Renal cortical epithelial cell (primary cell): ENCODE results near the gene KLHDC8A. TPM values are rescaled to one million over a fixed set of nuclear protein-coding genes. Genes with fewer than 3 reads are reported as not detected.
"Not testable (repeated sequence)": the region's sequence is repeated elsewhere in the genome, so short reads cannot be mapped to it uniquely, and the experiment has no call there.

ENCODE experiments used
- DNase-seq: peaks from one replicate; pipeline ENCODE4 v3.0.0-alpha.2; 2011; ENCODE audit warnings: low read depth
- total RNA-seq: library from RNA; depleted of rRNA; stranded (reverse); fragments of >200 nt; gene quantifications from 2 replicates; pipeline ENCODE4 v1.2.3, GENCODE V29; 2014

KLHDC8A gene
- total RNA-seq, 1 donor from 2014 or later: not detected

DNA sequence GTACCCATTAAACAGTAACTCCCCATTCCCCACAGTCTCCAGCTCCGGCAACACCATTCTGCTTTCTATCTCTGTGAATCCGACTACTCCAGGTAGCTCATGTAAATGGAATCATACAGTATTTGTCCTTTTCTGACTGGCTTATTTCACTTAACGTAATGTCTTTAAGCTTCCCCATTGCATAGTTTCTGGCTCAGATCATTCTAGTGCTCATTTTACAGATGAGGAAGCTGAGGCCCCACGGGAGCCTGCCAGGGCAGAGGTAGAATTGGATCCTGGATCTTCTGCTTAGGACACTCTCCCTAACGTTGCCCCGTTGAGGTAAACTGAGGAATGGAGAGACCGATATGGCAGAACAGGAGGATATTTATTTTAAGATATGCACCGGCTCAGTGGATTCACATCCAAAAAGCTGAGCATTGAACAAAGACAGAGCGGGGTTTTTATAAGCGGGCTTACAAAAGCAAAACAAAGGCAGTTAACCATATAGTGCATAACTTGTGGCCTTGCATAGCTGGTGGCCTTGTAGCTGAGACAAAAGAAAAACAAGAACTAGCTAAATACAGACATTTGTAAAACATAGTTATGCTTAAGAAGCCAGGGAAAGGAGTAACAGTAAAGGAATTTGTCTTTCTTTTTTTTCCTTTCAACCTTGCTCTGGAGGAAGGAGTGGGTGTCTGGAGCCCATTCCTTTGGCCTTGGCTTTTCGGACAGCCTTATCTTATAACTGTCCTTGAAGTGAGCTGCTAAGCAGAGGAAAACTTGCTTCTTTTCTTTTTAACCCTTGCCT is 15.3 kb upstream of the KLHDC8A start:
- DNase-seq: no peak

DNA sequence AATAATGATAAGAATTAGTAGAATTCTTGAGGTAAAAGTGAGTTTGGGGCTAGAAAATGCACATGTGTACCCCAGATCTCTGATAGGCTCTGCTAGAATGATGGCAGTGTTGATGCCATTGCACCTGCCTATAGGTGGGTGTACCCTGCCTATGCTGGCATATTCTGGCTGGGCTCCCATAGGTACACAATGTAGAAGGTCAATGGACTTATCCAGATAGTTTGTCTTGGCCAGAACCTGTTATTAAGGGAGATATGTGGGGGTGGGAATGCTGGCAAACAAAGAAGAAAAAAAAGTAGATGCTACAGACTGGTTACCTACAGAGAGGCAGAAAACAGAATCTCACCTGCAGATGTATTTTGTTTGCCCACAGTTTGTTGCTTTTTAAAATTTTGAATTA is 14.1 kb upstream of the KLHDC8A start:
- DNase-seq: no peak

DNA sequence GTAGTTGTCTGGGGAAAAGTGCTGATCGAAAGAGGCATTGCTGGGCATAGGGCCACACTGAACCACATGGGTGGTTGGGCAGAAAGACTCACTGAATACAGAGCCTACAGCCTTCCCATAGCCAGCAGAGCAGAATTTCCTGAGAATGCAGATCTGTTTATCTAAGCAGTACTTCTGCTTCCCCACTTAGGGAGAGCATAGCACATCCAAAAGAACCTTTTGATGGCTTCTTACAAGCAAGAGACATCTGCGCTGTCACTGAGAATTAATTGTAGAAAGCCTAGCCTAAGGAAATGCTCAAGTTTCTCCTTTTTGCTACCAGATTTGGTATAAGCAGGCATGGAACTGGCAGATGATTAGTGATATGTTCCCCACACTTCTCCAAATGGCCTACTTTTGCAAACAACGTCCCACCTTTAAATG is 13.0 kb upstream of the KLHDC8A start:
- DNase-seq: peak; percentile 16

DNA sequence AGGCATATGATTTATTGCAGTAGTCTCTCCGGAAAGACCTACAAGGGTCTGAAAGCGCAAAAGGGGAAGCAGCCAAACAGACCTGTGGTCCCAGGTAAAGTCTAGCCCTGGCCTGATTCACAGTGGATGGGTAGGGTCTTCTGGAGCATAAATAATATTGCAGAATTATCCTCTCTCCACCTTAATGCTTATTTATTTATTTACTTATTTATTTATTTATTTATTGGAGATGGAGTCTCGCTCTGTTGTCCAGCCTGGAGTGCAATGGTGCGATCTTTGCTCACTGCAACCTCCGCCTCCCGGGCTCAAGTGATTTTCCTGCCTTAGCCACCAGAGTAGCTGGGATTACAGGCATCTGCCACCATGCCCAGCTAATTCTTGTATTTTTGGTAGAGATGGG is 11.8 kb upstream of the KLHDC8A start:
- DNase-seq: no peak

DNA sequence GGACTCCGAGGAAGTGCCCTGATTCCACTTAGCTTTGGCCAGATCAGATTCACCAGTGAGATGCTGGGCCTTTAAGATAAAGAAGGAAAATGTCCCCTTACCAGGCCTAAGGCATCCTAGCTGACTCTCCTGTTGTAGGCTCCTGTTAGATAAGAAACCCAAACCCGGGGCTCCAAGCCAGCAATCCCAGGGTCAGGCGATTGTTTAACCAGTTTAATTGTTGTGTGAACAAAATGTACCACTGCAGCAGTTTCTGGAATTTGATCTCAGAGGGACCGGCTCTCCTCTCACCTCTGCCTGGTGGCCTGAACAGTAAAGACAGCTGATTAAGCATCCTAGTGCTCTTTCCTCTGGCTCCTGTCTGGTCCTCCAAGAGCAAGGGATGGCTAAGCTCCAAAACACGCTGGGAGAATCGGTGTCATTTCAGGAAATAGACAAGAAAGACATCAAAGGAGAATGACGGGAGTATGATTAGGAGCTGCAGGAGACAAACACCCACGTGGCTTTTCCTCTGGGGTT is 9.3 kb upstream of the KLHDC8A start:
- DNase-seq: peak; percentile 57

DNA sequence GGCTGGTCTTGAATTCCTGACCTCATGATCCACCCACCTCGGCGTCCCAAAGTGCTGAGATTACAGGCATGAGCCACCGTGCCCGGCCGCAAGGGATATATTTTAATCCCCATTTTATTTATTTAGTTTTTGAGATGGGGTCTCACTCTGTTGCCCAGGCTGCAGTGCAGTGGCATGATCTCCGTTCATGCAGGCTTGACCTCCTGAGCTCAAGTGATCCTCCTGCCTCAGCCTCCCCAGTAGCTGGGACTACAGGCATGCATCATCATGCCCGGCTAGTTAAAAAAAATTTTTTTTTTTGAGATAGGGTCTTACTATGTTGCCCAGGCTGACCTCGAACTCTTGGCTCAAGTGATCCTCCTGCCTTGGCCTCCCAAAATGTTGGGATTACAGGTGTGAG is 8.4 kb upstream of the KLHDC8A start:
- DNase-seq: not testable (repeated sequence)

DNA sequence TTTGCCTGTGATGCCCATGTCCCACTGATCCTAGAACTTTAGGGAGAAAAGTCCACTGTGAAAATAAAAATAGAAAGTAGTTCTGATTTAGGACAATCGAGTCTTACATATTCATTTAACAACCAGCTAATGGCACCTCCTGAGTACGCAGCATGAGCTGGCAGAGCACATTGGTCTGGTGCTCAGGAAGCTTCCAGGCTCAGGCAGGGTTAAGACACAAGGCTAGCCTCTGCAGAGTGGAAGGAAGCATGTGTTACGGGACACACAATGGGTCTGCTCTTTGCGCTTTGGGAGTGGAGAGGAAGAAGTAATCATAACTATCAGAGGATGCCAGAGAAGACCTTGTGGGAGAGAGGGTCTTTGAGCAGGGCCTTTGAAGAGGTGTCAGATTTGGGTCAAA is 4.2 kb upstream of the KLHDC8A start:
- no peak for DNase-seq

DNA sequence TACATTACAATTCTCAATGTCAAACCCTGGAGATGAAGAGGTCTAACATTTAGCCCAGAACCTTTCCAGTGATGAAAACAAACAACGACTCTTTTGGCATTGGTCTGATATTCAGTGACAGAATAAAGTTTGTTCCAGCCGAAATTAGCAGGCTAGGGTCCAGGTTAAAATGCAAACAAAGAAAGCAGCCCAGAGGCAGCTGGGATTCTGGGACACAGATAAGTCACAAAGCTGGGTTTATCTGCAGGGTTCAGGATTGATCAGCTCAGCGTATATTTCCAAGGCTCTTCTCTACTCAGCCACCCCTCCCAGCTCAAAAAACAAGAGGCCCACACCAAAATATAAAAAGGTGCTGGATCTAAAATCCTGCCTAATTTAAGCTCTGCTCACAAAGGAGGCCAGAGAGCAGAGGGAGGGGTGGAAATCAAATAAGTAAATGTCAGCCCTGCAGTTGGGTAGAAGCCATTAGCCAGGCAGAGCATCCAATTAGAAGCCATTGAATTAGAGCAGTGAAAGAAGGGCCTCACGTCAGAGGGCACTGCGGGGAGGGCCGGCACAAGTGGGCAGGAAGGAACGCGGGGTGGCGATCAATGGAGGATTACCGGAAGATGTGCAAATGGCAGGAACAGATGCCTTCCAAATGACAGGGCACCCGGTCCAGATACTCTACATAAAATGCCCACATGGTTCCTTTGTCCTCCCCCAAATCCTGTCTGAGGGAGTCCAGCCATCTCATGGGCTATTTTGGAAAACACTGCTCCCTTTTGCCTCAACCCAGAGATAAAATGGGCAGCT is 3.2 kb upstream of the KLHDC8A start:
- no peak for DNase-seq

DNA sequence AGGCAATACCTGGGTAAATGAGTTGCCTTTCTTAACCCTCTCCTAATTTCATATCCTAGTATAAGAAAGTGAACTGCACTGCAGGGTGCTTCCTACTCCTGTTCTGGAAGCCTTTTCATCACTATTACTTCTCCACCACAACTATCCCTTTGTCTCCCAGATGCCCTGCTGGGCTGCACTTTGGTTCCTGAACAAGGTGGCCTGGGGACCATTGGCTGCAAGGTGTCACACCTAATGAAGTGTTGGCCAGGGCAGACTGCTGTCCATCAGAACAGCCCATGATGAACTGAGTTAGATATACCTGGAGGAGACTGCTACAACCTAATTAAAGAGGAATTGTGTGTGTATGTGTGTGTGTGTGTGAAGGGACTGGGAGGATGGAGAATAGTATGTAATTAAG is 1.9 kb upstream of the KLHDC8A start:
- no peak for DNase-seq

DNA sequence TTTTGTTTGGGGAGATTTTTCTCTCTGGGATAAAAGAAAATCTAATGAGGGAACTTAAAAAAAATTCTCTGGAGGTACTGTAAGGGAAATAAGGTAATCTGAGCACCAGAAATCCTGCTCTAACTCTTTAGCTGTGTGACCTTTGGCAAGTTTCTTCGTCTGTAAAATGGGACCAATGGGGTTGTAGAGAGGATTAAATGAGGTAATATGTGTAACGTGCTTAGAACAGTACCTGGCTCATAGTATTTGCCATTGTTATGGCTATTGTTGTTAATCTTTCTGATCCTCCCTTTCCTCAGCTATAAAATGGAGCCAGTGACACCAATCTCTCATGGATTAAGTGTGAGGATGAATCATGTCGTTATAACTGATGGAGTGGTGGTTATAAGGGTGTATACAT is 845 bp upstream of the KLHDC8A start:
- DNase-seq: no peak

DNA sequence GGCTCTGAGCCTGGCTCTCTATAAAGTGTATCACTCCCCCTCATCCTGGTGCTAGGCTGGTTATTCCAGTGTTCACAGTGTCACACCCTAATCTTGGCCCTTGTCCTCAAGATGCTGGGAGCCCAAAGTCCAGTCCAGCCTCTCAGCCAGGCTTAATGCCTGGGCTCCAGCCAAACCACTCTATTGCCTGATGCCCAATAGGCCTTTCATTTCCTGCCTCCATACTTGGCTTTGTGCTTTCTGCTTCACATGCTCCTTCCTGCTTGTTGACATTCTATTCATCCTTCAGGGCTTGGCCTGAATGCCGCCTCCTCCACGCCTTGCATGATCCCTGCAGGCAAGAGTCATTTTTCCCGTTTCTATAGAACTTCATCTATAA is 1.7 kb downstream of the KLHDC8A start:
- DNase-seq: peak; percentile 75

DNA sequence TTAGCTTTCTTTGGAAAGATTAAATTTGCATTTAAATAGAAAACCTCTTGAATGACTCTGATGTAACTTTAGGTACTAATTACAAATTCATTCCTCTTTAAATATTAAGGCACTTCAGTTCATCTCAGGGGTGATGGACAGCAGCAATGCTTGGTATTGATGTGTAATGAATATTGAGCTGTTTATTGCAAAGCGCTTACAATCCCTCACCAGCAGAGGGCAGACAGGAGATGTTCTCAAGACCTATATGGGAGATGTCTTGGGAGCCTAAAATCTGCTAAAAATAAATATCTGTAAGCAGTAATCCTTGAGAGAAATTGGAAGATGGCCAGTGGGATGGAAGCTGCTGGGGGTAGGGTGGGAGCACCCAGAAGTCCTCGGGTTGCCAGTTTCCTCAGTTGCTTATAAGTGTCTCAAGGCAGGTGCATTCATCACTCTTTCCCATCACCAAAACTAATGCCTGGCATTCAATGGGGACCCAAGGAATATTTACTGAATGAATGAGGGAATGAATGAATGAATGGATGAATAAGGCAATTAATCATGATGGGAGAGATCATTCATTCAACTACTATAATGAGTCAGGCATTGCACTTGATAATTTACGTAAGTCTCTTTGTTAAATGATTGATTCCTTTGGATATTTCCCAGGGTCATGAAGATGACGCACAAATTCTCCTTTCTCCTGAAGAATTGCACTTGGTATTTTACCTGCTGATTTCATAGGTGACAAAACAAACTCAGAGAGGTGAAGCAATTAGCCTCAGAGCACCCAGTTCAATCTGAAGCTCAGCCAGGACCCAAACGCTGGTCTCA is 2.3 kb downstream of the KLHDC8A start:
- peak; percentile 66 for DNase-seq

DNA sequence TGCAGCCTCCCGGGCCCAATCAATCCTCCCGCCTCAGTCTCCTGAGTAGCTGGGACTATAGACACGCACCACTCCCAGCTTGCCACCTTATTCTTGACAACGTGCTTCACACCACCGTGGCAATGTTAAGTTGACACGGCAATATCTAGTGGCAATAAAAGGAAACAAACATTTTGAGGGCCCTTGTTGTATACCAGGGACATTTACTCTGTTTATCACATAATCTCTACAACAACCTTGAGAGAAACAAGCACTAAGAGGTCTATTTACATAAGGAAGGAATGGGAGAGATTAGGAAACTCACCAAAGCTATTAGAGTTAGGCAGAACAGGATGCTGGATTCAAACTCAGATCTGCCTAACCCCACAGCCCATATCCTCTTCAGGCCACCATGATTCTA is 3.1 kb downstream of the KLHDC8A start:
- DNase-seq: no peak

DNA sequence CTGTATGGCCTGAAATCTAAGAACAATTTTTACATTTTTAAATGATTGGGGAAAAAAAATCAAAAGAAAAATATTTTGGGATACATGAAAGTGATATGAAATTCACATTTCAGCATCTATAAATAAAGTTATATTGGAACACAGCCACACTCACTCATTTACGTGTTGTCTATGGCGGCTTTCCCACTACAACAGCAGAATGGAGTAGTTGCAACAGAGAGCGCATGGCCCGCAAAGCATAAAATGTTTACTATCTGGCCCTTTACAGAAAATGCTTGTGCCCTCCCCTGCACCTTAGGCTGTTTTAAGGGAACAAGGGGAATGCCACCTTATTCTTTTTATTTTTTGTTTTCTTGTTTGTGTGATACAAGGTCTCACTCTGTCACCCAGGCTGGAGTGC is 3.5 kb downstream of the KLHDC8A start:
- DNase-seq: no peak

DNA sequence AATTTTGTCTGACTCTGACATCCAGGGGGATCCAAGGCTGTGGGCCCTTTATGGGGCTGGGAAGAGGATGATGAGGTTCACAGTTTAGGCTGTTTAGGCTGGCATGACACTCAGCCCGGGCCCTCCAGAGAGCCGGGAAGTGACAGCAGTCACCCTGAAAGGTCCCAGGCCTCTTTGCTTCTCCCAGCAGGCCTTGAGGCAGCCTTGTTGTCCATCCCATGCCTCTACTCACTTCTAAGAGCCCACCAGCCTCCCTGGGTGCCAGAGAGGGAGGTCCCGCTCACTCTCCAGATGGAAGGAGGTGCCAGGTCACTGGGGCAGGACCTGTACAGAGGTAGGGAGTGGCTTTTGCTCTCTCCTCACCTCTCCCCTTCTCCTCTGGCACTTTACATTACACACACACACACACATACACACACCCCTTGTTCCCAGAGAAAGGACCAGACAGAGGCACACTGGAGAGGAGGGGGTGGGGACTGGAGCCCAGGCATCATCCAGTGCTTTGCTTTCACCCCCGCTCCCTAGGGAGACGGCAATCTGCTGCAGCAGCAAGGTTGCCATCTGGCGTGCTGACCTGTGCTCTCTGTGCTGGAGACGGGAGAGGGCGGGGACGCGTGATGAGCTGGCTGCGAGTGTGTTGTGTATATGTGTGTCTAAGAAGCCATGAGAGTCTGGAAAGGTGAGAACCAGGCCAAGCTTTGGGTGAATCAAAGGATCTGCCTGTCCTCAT is 4.6 kb downstream of the KLHDC8A start:
- no peak for DNase-seq

DNA sequence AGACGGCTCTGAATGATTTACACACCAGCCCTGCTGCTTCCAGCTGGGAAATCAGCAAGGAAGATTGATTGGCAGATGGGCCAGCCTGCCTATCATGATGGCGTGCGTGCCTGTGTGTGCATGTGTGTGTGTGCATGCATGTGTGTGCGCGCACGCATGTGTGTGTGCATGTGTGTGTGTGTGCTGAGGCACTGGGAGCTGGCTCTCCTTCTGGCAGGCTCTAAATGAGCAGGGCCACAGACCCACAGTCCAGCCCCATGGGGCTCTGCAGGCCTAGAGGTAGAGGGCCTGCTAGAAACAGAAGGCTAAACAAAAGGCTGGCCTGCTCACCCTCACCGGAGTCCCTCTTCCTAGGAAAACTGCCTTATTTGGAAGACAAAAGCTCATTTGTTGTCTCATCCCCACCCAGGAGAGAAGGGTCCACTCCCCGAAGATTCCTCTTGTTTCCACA is 6.0 kb downstream of the KLHDC8A start:
- no peak for DNase-seq

DNA sequence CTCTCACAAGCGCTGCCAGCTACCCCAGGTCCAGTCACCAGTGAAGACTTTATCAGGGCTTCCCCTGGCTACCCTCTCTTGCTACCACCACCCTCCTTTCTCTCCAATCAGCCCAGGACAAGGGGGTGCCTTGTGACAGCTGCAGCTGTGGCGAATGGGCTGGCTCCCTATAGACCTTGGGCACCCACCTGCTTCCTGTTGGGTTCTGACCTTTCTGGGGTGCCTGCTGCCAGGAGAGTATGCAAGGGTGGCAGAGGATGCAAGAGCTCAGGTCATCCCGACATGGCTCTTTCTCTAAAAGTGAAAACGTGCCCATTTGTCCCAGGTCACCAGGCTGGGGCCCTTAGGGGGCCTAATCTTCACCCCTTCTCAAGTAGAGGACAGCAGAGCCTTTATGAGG is 6.6 kb downstream of the KLHDC8A start:
- DNase-seq: no peak

DNA sequence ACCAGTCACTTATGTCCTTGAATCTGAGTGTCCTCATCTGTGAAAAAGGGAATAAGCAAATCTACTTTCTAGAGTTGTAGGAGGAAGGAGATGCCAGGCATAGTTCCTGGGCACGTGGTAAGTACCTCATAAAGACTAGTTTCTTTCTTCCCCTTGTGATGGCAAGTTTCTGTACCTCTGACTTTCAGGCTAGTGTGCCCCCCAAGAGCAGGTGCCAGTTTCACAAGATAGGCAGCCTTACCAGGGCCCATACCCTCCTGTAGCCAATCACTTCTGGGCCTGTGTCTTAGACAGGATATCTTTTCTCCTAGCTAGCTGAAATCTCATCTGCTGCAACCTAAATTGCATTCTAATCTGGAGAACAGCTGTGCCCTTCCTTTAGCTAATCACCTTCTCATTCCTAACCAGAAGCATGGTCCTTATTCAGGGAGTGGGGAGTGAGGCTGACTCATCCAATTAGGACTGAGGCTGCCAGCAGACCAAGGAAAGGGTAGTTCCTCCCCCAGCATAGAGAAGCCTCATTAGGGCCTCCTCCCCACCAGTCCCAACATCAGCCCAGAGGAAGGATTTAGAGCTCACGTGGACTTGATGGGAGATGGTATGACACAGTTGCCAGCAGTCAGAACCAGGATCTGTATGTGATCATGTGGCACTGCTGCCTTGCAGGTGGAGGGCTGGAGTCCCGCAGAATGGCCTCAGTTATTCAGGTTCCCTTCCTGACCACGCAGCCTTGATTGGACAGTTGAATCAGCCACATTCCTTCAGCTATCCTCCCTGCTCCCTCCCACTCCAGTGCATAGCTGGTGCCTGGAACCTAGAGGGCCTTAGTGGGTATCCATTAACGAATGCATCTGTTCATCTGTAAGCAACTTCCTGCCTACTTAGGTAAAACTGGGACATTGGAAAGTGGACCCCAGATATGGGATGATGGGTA is 7.9 kb downstream of the KLHDC8A start:
- DNase-seq: no peak

DNA sequence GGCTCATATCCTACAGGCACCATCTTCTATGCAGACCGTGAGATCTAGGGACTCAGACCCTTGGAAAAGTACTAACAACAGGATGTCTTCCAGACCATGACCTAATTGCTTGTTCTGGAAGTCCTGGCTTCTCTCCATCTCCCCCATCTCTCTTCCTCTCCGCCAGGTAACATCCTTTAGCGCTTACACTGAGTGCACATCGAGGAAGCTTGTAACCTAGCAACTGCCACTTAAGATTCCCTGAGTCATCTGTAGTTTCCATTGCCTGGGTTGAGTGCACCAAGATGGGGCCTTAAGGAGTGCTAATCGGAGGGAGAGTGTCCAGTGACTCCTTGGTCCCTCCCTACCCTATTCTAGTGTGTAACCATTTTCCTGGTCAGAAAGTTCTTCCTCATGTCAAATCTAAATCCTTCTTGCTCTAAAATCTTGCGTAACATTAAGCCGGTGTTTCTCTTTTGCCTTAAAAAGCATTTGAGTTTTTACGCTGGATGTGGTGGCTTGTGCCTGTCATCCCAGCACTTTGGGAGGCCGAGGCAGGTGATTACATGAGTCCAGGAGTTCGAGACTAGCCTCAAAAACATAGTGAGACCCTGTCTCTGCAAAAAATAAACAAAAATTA is 9.7 kb downstream of the KLHDC8A start:
- peak; percentile 83 for DNase-seq

DNA sequence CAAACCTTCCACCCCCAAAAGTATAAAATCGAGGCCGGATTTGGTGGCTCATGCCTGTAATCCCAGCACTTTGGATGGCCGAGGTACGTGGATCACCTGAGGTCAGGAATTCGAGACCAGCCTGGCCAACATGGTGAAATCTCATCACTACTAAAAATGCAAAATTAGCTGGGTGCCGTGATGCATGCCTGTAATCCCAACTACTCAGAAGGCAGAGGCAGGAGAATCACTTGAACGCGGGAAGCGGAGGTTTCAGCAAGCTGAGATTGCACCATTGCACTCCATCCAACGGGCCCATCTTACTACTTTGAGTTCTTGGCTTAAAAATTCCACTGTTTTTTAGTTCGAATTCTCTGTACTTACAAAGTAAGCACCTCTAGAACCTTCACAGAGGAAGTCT is 11.0 kb downstream of the KLHDC8A start:
- DNase-seq: no peak
